Tibial artery (tissue), 4 donors: ENCODE data around the gene SYTL2.

ENCODE experiments used
- DNase-seq, 2 donors: peaks; one replicate each; pipeline ENCODE4 v3.0.0-alpha.2; 2019
- H3K27ac ChIP-seq, 2 donors: fragments of 200-600 bp; sonication (generic) in 1 of 2; 1 replicate in 1 of 2; 2 replicates in 1 of 2; pipeline ENCODE4 v1.5.1; 2018 to 2019; ENCODE audit warnings: mild to moderate bottlenecking in 1 of 2
- H3K27me3 ChIP-seq, 2 donors: fragments of 200-600 bp; sonication (generic) in 1 of 2; one replicate each; pipeline versions ENCODE4 v1.5.1 to v1.6.0; 2016 to 2019
- H3K36me3 ChIP-seq, 3 donors: fragments of 200-600 bp; sonication (generic) in 2 of 3; one replicate each; pipeline ENCODE4 v1.5.1; 2016 to 2019; ENCODE audit warnings: mild to moderate bottlenecking in 2 of 3
- H3K4me1 ChIP-seq, 4 donors: fragments of 200-600 bp; sonication (generic) in 2 of 4; 1 replicate in 3 of 4; 2 replicates in 1 of 4; pipeline ENCODE4 v1.5.1; 2016 to 2019
- H3K4me3 ChIP-seq, 2 donors: fragments of 200-600 bp; sonication (generic) in 1 of 2; 1 replicate in 1 of 2; 2 replicates in 1 of 2; pipeline ENCODE4 v1.5.1; 2018 to 2019; ENCODE audit warnings: mild to moderate bottlenecking in 2 of 2
- H3K9me3 ChIP-seq, 3 donors: fragments of 200-600 bp; sonication (generic) in 1 of 3; one replicate each; pipeline ENCODE4 v1.5.1; 2016 to 2019
- intact Hi-C: fragments of 100-400 bp; cut with DNase I; formaldehyde crosslinking; loops from one replicate; pipeline ENCODE4 v1.15.0; 2023; ENCODE audit warnings: low total_unique reads
- TF ChIP-seq, protein P1 (sequence below), 2 experiments: fragments of 200-600 bp in 1 of 2; fragments of 450-650 bp in 1 of 2; IDR thresholded peaks; one replicate each; pipeline ENCODE4 v1.5.1; 2017 to 2019; ENCODE audit warnings: antibody characterized with exemption in 2 of 2, mild to moderate bottlenecking in 1 of 2, moderate library complexity in 1 of 2

SYTL2 gene

GRCh38 chr11:85704967-85705366 lies 106.0 kb downstream of the SYTL2 start:
- DNase-seq = no peak
- Histone ChIP-seq H3K27ac (peak overlapping the region; percentile 51 to 60), H3K27me3 (no peaks in the 10 kb centered on the region), H3K36me3 (peaks cover 0 to 8% (median 3%) of the 10 kb centered on the region in 3 donors), H3K9me3 (no peaks in the 10 kb centered on the region), H3K4me1 (peaks cover 0 to 16% (median 3%) of the 10 kb centered on the region in 4 donors), H3K4me3 (no peak overlapping the region)
- TF ChIP-seq, protein P1, sequence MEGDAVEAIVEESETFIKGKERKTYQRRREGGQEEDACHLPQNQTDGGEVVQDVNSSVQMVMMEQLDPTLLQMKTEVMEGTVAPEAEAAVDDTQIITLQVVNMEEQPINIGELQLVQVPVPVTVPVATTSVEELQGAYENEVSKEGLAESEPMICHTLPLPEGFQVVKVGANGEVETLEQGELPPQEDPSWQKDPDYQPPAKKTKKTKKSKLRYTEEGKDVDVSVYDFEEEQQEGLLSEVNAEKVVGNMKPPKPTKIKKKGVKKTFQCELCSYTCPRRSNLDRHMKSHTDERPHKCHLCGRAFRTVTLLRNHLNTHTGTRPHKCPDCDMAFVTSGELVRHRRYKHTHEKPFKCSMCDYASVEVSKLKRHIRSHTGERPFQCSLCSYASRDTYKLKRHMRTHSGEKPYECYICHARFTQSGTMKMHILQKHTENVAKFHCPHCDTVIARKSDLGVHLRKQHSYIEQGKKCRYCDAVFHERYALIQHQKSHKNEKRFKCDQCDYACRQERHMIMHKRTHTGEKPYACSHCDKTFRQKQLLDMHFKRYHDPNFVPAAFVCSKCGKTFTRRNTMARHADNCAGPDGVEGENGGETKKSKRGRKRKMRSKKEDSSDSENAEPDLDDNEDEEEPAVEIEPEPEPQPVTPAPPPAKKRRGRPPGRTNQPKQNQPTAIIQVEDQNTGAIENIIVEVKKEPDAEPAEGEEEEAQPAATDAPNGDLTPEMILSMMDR (IDR thresholded peaks at IDR 0.05) = no peak
- intact Hi-C loops = no loop called here

DNA sequence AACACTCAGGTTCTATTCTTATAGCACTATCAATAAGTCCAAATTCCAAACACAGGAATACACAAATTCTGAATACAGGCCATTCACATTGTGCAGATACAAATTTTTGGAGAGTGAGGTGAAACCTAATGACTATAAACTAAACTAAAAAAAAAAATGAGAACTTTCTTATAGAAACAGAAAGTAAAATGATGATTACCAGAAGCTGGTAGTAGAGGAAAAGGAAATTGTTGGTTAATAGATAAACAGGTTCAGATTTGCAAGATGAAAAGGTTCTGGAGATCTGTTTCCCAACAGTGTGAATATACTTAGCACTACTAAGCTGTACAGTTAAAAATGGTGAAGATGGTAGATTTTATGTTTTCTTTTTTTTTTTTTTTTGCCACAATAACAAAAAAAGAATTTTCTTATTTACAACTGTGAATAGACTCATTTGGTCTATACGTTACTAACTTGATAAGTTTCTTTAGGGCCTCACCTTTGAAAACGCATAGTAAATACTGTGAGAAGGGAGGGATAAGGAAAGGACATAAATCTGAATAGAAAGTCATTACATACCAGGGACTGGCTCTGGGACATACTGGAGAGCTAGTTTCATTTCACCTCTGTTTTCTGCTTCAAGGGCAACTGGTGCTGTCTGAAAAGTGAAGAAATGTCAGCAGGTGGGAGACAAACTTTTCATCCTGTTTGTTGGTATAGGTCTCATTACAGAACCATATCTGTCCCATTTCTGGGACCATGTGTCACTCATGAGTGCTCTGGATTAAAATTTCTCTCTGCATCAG lies 110.8 kb downstream of the SYTL2 start:
- Histone ChIP-seq H3K36me3 (peaks cover 0 to 34% (median 14%) of the 10 kb centered on the region in 3 donors), H3K9me3 (no peaks in the 10 kb centered on the region), H3K27me3 (no peaks in the 10 kb centered on the region), H3K4me3 (no peak overlapping the region), H3K27ac (no peak overlapping the region), H3K4me1 (peaks cover 0 to 5% (median 0%) of the 10 kb centered on the region in 4 donors)
- intact Hi-C loops = no loop called here
- TF ChIP-seq, protein P1 (IDR thresholded peaks at IDR 0.05) = no peak
- no peak for DNase-seq

GRCh38 chr11:85698195-85698594 lies 112.7 kb downstream of the SYTL2 start:
- TF ChIP-seq, protein P1 (IDR thresholded peaks at IDR 0.05) = no peak
- H3K4me1 ChIP-seq = peaks cover 0 to 8% (median 1%) of the 10 kb centered on the region in 4 donors
- no peak overlapping the region for H3K27ac ChIP-seq
- no peaks in the 10 kb centered on the region for H3K9me3 ChIP-seq
- no peak for DNase-seq
- intact Hi-C loops = no loop called here
- H3K36me3 ChIP-seq = peaks cover 0 to 37% (median 16%) of the 10 kb centered on the region in 3 donors
- H3K4me3 ChIP-seq = no peak overlapping the region
- no peaks in the 10 kb centered on the region for H3K27me3 ChIP-seq

GRCh38 chr11:85697747-85698146 lies 113.2 kb downstream of the SYTL2 start:
- Histone ChIP-seq H3K4me3 (no peak overlapping the region), H3K36me3 (peaks cover 0 to 41% (median 16%) of the 10 kb centered on the region in 3 donors), H3K9me3 (no peaks in the 10 kb centered on the region), H3K27me3 (no peaks in the 10 kb centered on the region), H3K27ac (no peak overlapping the region), H3K4me1 (peaks cover 0 to 8% (median 1%) of the 10 kb centered on the region in 4 donors)
- intact Hi-C loops = no loop called here
- DNase-seq = no peak
- TF ChIP-seq, protein P1 (IDR thresholded peaks at IDR 0.05) = no peak

GRCh38 chr11:85695546-85695945 lies 115.4 kb downstream of the SYTL2 start:
- intact Hi-C loops = no loop called here
- DNase-seq = no peak
- Histone ChIP-seq H3K4me1 (peaks cover 0 to 8% (median 1%) of the 10 kb centered on the region in 4 donors), H3K36me3 (peaks cover 0 to 38% (median 16%) of the 10 kb centered on the region in 3 donors), H3K9me3 (no peaks in the 10 kb centered on the region), H3K4me3 (no peak overlapping the region), H3K27me3 (no peaks in the 10 kb centered on the region), H3K27ac (peak overlapping the region in 1 of 2 donors; percentile 18)
- TF ChIP-seq, protein P1 (IDR thresholded peaks at IDR 0.05) = no peak
